Measurements from ENCODE around the gene ZFYVE9. TPM values are rescaled to one million over a fixed set of nuclear protein-coding genes. Genes with fewer than 3 reads are reported as not detected.

ZFYVE9 gene
- total and polyA plus RNA-seq, 2 of the 4 experiments (the other 2 are of a cell fraction) = 8.3 to 28.7 TPM

- Histone ChIP-seq H3K4me2 (ENCODE audit: low read depth, low read length) (no peak overlapping the region), H3K9me3 (ENCODE audit: control insufficient read depth, insufficient read depth, low read length) (no peaks in the 10 kb centered on the region), H4K20me1 (ENCODE audit: insufficient read depth, low read length) (peaks cover 11% of the 10 kb centered on the region; the same call in 1 of the 2 replicates), H3K79me1 (ENCODE audit: low read depth in 1 of 2, low read length in 2 of 2) (peaks cover 41 to 57% of the 10 kb centered on the region in 2 experiments), H3K4ac (ENCODE audit: low read depth, low read length) (no peak overlapping the region), H2BK20ac (ENCODE audit: low read depth, low read length) (no peak overlapping the region), H3K27ac (ENCODE audit: insufficient read depth, low read length) (no peak overlapping the region), H2AK5ac (ENCODE audit: low read depth, low read length) (no peak overlapping the region), H2AK9ac (replicated peaks; ENCODE audit: low read depth, low read length, poor library complexity) (no peak overlapping the region), H3K56ac (ENCODE audit: extremely low read depth, insufficient read depth, low read length) (no peak overlapping the region), H3K36me3 (ENCODE audit: control insufficient read depth, insufficient read depth, low read length) (no peaks in the 10 kb centered on the region), H2AFZ (replicated peaks; ENCODE audit: low read length, poor library complexity) (no peak overlapping the region), H3K14ac (replicated peaks; ENCODE audit: low read depth, low read length) (no peak overlapping the region), H2BK15ac (ENCODE audit: low read depth, low read length) (no peak overlapping the region), H2BK120ac (ENCODE audit: low read depth, low read length) (no peak overlapping the region), H3K4me3 (ENCODE audit: insufficient read depth, low read depth, low read length) (no peak overlapping the region), H3K9ac (ENCODE audit: low read depth, low read length) (no peak overlapping the region), H3K4me1 (ENCODE audit: control insufficient read depth, insufficient read depth, low read length) (peaks cover 6% of the 10 kb centered on the region), H4K8ac (ENCODE audit: low read depth in 2 of 2, low read length in 2 of 2) (no peak overlapping the region), H4K5ac (ENCODE audit: low read depth, low read length) (no peak overlapping the region), H3K9me1 (ENCODE audit: insufficient read depth, low read length) (peaks cover 4% of the 10 kb centered on the region), H3K23ac (ENCODE audit: low read depth, low read length) (no peak overlapping the region), H3K27me3 (ENCODE audit: control insufficient read depth, insufficient read depth, low read length) (no peaks in the 10 kb centered on the region), H4K91ac (ENCODE audit: insufficient read depth, low read depth, low read length) (no peak overlapping the region), H3K18ac (ENCODE audit: low read depth, low read length) (no peak overlapping the region), H2BK5ac (ENCODE audit: low read depth, low read length, poor library complexity, severe bottlenecking) (no peak overlapping the region)
- in situ Hi-C loops (cut with MboI; ENCODE audit: low sequenced_read_pairs) = no loop called here
- dilution Hi-C loops (cut with HindIII; ENCODE audit: low sequenced_read_pairs, unreplicated experiment) = no loop called here
- no peak for ATAC-seq (ENCODE audit: low read depth)
- WGBS, 2 experiments (ENCODE audit: extremely low coverage in 2 of 2, insufficient read length in 1 of 2) = no CpG with 5 or more reads among the region's 2 CpGs
- ChIA-PET POLR2A (ENCODE audit: unreplicated experiment) (no interaction called here), CTCF (no interaction called here)
- intact Hi-C loops (cut with micrococcal nuclease) = no loop called here
- TF ChIP-seq CHD1 (IDR thresholded peaks at IDR 0.05; ENCODE audit: low read depth, low read length) = no peak
- no peak for TF ChIP-seq CEBPB (IDR thresholded peaks at IDR 0.05; ENCODE audit: low read depth, low read length)
- no TSS peak for BruUV-seq (replicated peaks)
- DNase-seq = no peak
Measured at GRCh38 chr1:52162947-52163346, 21.1 kb downstream of the ZFYVE9 start.

All from IMR-90 (cell line).